ENCODE data around the gene RFC3.

DNA sequence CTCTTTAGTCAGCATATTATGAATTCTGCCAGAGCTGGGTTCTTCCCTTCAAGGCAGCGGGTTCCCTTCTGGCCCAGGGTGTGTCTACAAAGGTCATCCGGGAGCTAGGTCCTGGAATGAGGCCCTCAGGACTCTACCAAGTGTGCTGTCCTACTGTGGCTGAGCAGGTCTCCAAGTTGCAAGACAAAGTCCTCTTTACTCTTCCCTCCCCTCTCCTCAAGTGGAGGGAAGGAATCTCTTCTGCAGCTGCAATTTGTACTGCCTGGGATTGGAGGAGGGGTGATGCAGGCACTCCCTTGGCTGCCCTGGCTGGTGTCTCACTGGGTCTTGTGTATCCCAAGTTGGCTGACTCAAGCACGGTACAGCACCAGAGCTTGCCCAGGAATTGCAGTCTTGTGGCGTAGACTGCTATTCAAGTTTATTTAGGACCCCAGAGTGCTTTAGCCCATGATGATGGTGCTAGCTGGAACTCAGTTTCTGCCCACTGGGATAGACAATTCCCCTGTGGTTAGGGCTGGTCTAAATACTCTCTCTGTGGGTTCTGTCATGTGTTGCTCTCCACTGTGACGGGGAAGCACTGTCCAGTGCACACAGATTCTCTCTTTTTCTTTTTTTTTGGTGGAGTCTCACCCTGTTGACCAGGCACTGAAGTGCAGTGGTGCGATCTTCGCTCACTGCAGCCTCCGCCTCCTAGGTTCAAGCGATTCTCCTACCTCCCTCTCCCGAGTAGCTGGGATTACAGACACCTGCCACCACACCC is 28.5 kb downstream of the RFC3 start:
- TF ChIP-seq CTCF (IDR thresholded peaks at IDR 0.05 in 2 of 3, conservative IDR thresholded peaks at IDR 0.05 in 1 of 3; ENCODE audit: borderline replicate concordance in 1 of 3, insufficient read depth in 1 of 3, low read depth in 2 of 3, low read length in 2 of 3) (no peak), POLR2A (IDR thresholded peaks at IDR 0.05; ENCODE audit: borderline replicate concordance, extremely low read depth, insufficient read depth, insufficient read length) (no peak), POLR2AphosphoS5 (IDR thresholded peaks at IDR 0.05; ENCODE audit: low read depth, low read length) (no peak), FOSL1 (IDR thresholded peaks at IDR 0.05; ENCODE audit: low read depth) (no peak), EZH2phosphoT487 (IDR thresholded peaks at IDR 0.05; ENCODE audit: borderline replicate concordance) (no peak), SIN3A (IDR thresholded peaks at IDR 0.05; ENCODE audit: low read depth) (no peak), RAD21 (IDR thresholded peaks at IDR 0.05; ENCODE audit: low read depth) (no peak), SP1 (IDR thresholded peaks at IDR 0.05; ENCODE audit: low read depth) (no peak), EZH2 (IDR thresholded peaks at IDR 0.05) (no peak), ZFX (IDR thresholded peaks at IDR 0.05) (no peak), ZBTB33 (IDR thresholded peaks at IDR 0.05; ENCODE audit: extremely low read depth, insufficient replicate concordance, low read length) (no peak), TCF7L2 (IDR thresholded peaks at IDR 0.05; ENCODE audit: borderline replicate concordance, extremely low read depth, insufficient read depth, insufficient read length) (no peak), ZNF274 (IDR thresholded peaks at IDR 0.05; ENCODE audit: low read depth, low read length) (no peak)
